Calu3 (cell line): Measurements from ENCODE around the gene MFNG. TPM values are rescaled to one million over a fixed set of nuclear protein-coding genes. Genes with fewer than 3 reads are reported as not detected.
A peak's percentile ranks its signal among the peaks of the same experiment; 100 is the strongest.

ENCODE experiments used
- BruUV-seq: library from RNA; stranded (reverse); fragments of 400-500 nt; replicated peaks from 2 replicates; lab custom pipeline; 2021; lab: Mats Ljungman, UMichigan
- CTCF ChIA-PET: fragments of 300-600 bp; sonication (Branson Sonifier 250); formaldehyde crosslinking; loops from one replicate; lab custom pipeline; 2022; ENCODE audit warnings: antibody characterized with exemption; lab: Charles Lee
- DNase-seq: peaks from one replicate; pipeline ENCODE4 v3.0.0; 2022
- H3K27ac Mint-ChIP-seq: one replicate; pipeline ENCODE4 v1.8.0; 2022; ENCODE audit warnings: mixed read lengths; ENCODE audit not compliant: unreplicated experiment
- H3K27me3 Mint-ChIP-seq: one replicate; pipeline ENCODE4 v1.8.0; 2022; ENCODE audit warnings: mixed read lengths; ENCODE audit not compliant: unreplicated experiment
- H3K36me3 Mint-ChIP-seq: one replicate; pipeline ENCODE4 v1.8.0; 2022; ENCODE audit warnings: mild to moderate bottlenecking, moderate library complexity, mixed read lengths; ENCODE audit not compliant: insufficient read depth, unreplicated experiment
- H3K4me1 Mint-ChIP-seq: one replicate; pipeline ENCODE4 v1.8.0; 2022; ENCODE audit warnings: mild to moderate bottlenecking, low read depth, mixed read lengths; ENCODE audit not compliant: unreplicated experiment
- H3K4me3 Mint-ChIP-seq: one replicate; pipeline ENCODE4 v1.8.0; 2022; ENCODE audit warnings: mild to moderate bottlenecking, low read depth, moderate library complexity, mixed read lengths; ENCODE audit not compliant: unreplicated experiment
- H3K9me3 Mint-ChIP-seq: one replicate; pipeline ENCODE4 v1.8.0; 2022; ENCODE audit warnings: low read depth, mixed read lengths; ENCODE audit not compliant: unreplicated experiment
- CTCF ChIP-seq: fragments of 200-600 bp; IDR thresholded peaks from one replicate; pipeline ENCODE4 v1.8.0; 2022; ENCODE audit warnings: antibody characterized with exemption; ENCODE audit not compliant: unreplicated experiment
- intact Hi-C: fragments of 100-400 bp; cut with micrococcal nuclease; formaldehyde crosslinking; loops from one replicate; pipeline ENCODE4 v1.10.0; 2022; ENCODE audit not compliant: unreplicated experiment
- total RNA-seq: library from RNA; stranded (reverse); gene quantifications from 2 replicates; pipeline ENCODE4 v1.2.3, GENCODE V29; 2022

The MFNG gene
- total RNA-seq, 1 experiment from 2014 or later = 22.1 TPM

DNA sequence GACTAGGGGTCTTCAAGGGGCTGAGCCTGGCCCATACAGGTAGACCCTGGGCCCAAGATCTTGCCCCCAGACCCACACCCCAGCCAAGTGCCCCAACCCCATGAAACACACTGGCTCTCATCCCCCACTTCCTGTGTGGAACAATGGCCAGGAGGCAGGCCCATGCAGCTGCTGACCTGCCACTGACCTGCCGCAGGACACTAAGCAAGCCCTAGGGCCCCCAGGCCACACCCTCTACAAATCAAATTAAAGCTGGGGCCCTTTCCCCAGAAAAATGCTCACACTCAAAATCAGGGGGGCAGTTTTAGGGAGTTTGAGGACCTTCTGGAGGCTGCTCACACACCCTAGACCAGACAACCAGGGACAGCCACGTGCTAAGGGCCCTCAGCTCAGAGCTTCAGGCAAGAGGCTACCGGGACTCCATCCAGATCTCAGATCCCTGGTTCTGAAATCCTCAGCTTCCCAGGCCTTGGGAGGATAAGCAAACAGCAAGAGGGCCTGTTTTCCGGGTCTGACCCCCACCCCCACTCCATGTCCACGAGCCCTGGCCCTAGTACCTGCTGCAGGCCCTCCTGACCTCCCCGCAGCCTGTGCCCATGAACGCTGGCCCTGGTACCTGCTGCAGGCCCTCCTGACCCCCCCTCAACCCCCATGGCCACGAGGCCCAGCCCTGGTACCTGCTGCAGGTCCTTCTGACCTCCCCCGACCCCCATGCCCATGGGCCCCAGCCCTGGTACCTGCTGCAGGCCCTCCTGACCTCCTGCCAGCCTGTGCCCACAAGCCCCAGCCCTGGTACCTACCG lies 23.1 kb upstream of the MFNG start:
- no peak for TF ChIP-seq CTCF
- CTCF ChIA-PET = interaction anchor here (0.9 kb wide), 1 partner anchor 58 kb away, joined by 3 read pairs; no protein-coding TSS in a partner anchor
- Mint-ChIP-seq H3K9me3 (no peaks in the 10 kb centered on the region), H3K27ac (peak overlapping the region; percentile 75), H3K4me1 (peaks cover 51% of the 10 kb centered on the region), H3K27me3 (no peaks in the 10 kb centered on the region), H3K36me3 (peaks cover 72% of the 10 kb centered on the region), H3K4me3 (peak overlapping the region; percentile 24)
- intact Hi-C loops = no loop called here
- DNase-seq = no peak
- no TSS peak for BruUV-seq

DNA sequence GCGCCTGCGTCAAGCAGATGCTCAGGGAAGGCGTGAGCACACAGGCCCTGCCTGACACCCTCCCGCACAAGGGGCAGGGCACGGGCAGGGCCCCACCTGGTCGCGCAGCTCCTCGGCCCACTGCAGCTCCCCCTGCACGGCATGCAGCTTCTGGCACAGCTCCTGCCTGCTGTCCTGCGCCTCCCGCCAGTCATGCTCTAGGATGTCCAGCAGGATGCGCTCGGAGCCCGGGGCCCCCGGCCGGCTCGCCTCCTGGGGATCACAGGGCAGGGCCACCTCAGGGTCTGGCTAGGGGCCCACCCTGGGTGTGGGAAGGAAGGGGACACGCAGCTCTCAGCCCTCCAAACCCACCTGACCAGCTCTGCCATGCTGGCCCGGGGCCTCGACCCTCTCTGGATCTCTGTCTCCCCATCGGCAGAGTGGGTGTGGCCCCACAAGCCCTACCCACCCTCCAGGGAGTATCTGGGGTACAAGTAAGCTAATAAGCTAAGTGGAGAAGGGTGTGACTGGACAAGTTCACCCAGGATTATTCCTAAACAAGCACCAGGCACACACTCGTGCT lies 22.3 kb upstream of the MFNG start:
- Mint-ChIP-seq H3K4me1 (peaks cover 56% of the 10 kb centered on the region), H3K27ac (peak overlapping the region; percentile 75), H3K36me3 (peaks cover 75% of the 10 kb centered on the region), H3K9me3 (no peaks in the 10 kb centered on the region), H3K4me3 (peak overlapping the region; percentile 24), H3K27me3 (no peaks in the 10 kb centered on the region)
- no TSS peak for BruUV-seq
- CTCF ChIA-PET = no interaction called here
- no peak for TF ChIP-seq CTCF
- DNase-seq = no peak
- intact Hi-C loops = no loop called here

DNA sequence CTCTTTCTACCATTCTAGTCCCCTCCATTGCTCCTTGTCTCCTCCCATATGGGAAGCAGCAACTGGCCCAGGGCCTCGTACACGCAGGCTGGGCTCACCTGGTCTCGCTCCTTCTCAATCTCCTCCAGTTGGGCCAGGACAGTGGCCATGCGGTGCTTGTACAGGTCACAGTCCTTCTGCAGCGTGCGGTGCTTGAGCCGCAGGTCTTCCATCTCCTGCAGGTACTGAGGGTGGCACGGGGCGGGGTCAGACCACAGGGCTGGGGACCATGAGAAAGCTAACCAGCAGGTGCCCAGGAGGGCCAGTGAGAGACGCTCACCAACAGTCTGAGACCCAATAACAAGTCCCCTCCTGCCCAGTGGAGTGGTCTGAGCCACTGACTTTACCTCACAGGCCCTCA lies 21.5 kb upstream of the MFNG start:
- intact Hi-C loops = no loop called here
- Mint-ChIP-seq H3K4me3 (no peak overlapping the region), H3K27ac (no peak overlapping the region), H3K9me3 (no peaks in the 10 kb centered on the region), H3K27me3 (no peaks in the 10 kb centered on the region), H3K36me3 (peaks cover 74% of the 10 kb centered on the region), H3K4me1 (peaks cover 60% of the 10 kb centered on the region)
- no TSS peak for BruUV-seq
- CTCF ChIA-PET = no interaction called here
- TF ChIP-seq CTCF = no peak
- DNase-seq = no peak

DNA sequence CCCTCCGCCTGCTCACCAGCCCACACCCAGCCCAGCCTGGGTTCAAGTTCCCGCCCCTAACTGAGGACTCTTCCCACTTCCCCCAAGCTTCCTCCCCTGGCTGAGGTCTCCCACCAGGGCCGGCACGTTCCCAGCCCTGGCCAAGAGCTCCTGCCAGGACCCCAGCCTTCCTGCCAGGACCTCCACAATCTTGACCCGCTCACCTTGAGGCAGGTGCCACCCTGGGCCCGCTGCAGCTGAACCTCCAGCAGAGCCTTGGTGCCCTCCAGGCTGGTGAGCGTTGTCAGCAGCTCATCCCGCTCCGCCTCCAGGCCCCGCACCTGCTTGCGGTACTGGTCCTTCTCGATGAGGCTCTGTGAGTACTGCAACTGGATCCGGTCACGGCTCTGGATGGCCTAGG lies 19.8 kb upstream of the MFNG start:
- no TSS peak for BruUV-seq
- DNase-seq = no peak
- Mint-ChIP-seq H3K27me3 (no peaks in the 10 kb centered on the region), H3K27ac (no peak overlapping the region), H3K36me3 (peaks cover 74% of the 10 kb centered on the region), H3K4me1 (peaks cover 60% of the 10 kb centered on the region), H3K4me3 (no peak overlapping the region), H3K9me3 (no peaks in the 10 kb centered on the region)
- intact Hi-C loops = no loop called here
- no peak for TF ChIP-seq CTCF
- CTCF ChIA-PET = interaction anchor here (0.5 to 0.6 kb wide), 2 partner anchors 38 to 137 kb away, joined by 5 to 6 read pairs; no protein-coding TSS in a partner anchor
